ENCODE results near the gene CLCNKA. TPM values are rescaled to one million over a fixed set of nuclear protein-coding genes. Genes with fewer than 3 reads are reported as not detected.

Gene CLCNKA
- total and polyA plus RNA-seq, 7 experiments from 2014 or later = not detected

- POLR2A ChIA-PET = no interaction called here
- H3K9me3 ChIP-seq (ENCODE audit: control insufficient read depth in 2 of 3, low read length in 3 of 3) = no peaks in the 10 kb centered on the region
- no peaks in the 10 kb centered on the region for H3K36me3 ChIP-seq (ENCODE audit: control insufficient read depth in 2 of 3, insufficient read depth in 3 of 3, low read length in 3 of 3)
- H3K4me1 ChIP-seq (ENCODE audit: control insufficient read depth in 2 of 2, insufficient read depth in 2 of 2, low read length in 2 of 2) = peaks cover 6 to 11% of the 10 kb centered on the region in 2 donors
- ATAC-seq (no peak), DNase-seq (no peak)
- H3K4me1 Mint-ChIP-seq = peaks cover 14 to 20% (median 15%) of the 10 kb centered on the region in 7 donors
- H3K9me3 Mint-ChIP-seq = peaks cover 0 to 3% (median 0%) of the 10 kb centered on the region in 11 donors
- peaks cover 0 to 2% (median 0%) of the 10 kb centered on the region in 5 donors for H3K36me3 Mint-ChIP-seq
- intact Hi-C loops (cut with micrococcal nuclease) = loop anchor here in 1 of 2 donors (5.0 kb wide), 1 partner anchor 291 kb away; the partner anchor contains the start of gene SZRD1
- no peak overlapping the region for H3K27ac Mint-ChIP-seq
- H3K27me3 Mint-ChIP-seq = peaks cover 5 to 34% (median 10%) of the 10 kb centered on the region in 5 donors
- CTCF ChIA-PET = interaction anchor here (0.5 to 13.1 kb wide), 4 partner anchors 112 to 268 kb away, joined by 3 to 240 read pairs (median 4); no protein-coding TSS in a partner anchor
- H3K27ac ChIP-seq (ENCODE audit: low read depth, low read length) = no peak overlapping the region
- no peak overlapping the region for H3K4me3 Mint-ChIP-seq
- peaks cover 0 to 6% of the 10 kb centered on the region in 2 donors for H3K27me3 ChIP-seq (ENCODE audit: control insufficient read depth in 2 of 2, insufficient read depth in 2 of 2, low read length in 2 of 2)
- no peak overlapping the region for H3K4me3 ChIP-seq (ENCODE audit: low read length)
Observed at GRCh38 chr1:16076031-16076864, 54.4 kb downstream of the CLCNKA start.

GRCh38 chr1:16076865-16077238 lies 55.0 kb downstream of the CLCNKA start:
- H3K4me3 ChIP-seq (ENCODE audit: low read length) = no peak overlapping the region
- Mint-ChIP-seq H3K27ac (no peak overlapping the region), H3K27me3 (peaks cover 5 to 28% (median 10%) of the 10 kb centered on the region in 5 donors), H3K4me1 (peaks cover 13 to 20% (median 15%) of the 10 kb centered on the region in 7 donors), H3K36me3 (peaks cover 0 to 2% (median 0%) of the 10 kb centered on the region in 5 donors), H3K4me3 (no peak overlapping the region), H3K9me3 (peaks cover 0 to 3% (median 0%) of the 10 kb centered on the region in 11 donors)
- H3K9me3 ChIP-seq (ENCODE audit: control insufficient read depth in 2 of 3, low read length in 3 of 3) = no peaks in the 10 kb centered on the region
- intact Hi-C loops (cut with micrococcal nuclease) = loop anchor here in 1 of 2 donors (5.0 kb wide), 1 partner anchor 290 kb away; the partner anchor contains the start of gene SZRD1
- no peak overlapping the region for H3K27ac ChIP-seq (ENCODE audit: low read depth, low read length)
- DNase-seq (no peak), ATAC-seq (no peak)
- POLR2A ChIA-PET = no interaction called here
- CTCF ChIA-PET = interaction anchor here (1.3 to 13.1 kb wide), 3 partner anchors 92 to 167 kb away, joined by 3 to 240 read pairs (median 7); no protein-coding TSS in a partner anchor
- peaks cover 6 to 11% of the 10 kb centered on the region in 2 donors for H3K4me1 ChIP-seq (ENCODE audit: control insufficient read depth in 2 of 2, insufficient read depth in 2 of 2, low read length in 2 of 2)
- H3K27me3 ChIP-seq (ENCODE audit: control insufficient read depth in 2 of 2, insufficient read depth in 2 of 2, low read length in 2 of 2) = peaks cover 0 to 6% of the 10 kb centered on the region in 2 donors
- no peaks in the 10 kb centered on the region for H3K36me3 ChIP-seq (ENCODE audit: control insufficient read depth in 2 of 3, insufficient read depth in 3 of 3, low read length in 3 of 3)

- H3K36me3 ChIP-seq (ENCODE audit: control insufficient read depth in 2 of 3, insufficient read depth in 3 of 3, low read length in 3 of 3) = no peaks in the 10 kb centered on the region
- no peak overlapping the region for H3K27ac ChIP-seq (ENCODE audit: low read depth, low read length)
- peaks cover 0 to 6% of the 10 kb centered on the region in 2 donors for H3K27me3 ChIP-seq (ENCODE audit: control insufficient read depth in 2 of 2, insufficient read depth in 2 of 2, low read length in 2 of 2)
- intact Hi-C loops (cut with micrococcal nuclease) = loop anchor here (2.0 to 5.0 kb wide), 2 partner anchors 77 to 290 kb away; partner anchors contain the start of gene SZRD1 (in 1 of the 2)
- Mint-ChIP-seq H3K27me3 (peaks cover 5 to 20% (median 10%) of the 10 kb centered on the region in 5 donors), H3K27ac (peak overlapping the region in 2 of 9 donors; percentile 31 to 43), H3K36me3 (peaks cover 0 to 2% (median 0%) of the 10 kb centered on the region in 5 donors), H3K4me3 (peak overlapping the region in 2 of 10 donors; percentile 29 to 46), H3K4me1 (peaks cover 13 to 20% (median 15%) of the 10 kb centered on the region in 7 donors), H3K9me3 (peaks cover 0 to 3% (median 0%) of the 10 kb centered on the region in 11 donors)
- ChIA-PET CTCF (interaction anchor here (1.1 to 13.1 kb wide), 6 partner anchors 7 to 275 kb away, joined by 3 to 240 read pairs (median 7); partner anchors contain the start of gene FBXO42), POLR2A (no interaction called here)
- H3K9me3 ChIP-seq (ENCODE audit: control insufficient read depth in 2 of 3, low read length in 3 of 3) = no peaks in the 10 kb centered on the region
- ATAC-seq (no peak), DNase-seq (no peak)
- no peak overlapping the region for H3K4me3 ChIP-seq (ENCODE audit: low read length)
- peaks cover 6 to 11% of the 10 kb centered on the region in 2 donors for H3K4me1 ChIP-seq (ENCODE audit: control insufficient read depth in 2 of 2, insufficient read depth in 2 of 2, low read length in 2 of 2)
Observed at GRCh38 chr1:16077406-16078245, 55.8 kb downstream of the CLCNKA start.

GRCh38 chr1:16078925-16079656 lies 57.3 kb downstream of the CLCNKA start:
- Mint-ChIP-seq H3K4me1 (peaks cover 6 to 15% (median 10%) of the 10 kb centered on the region in 7 donors), H3K36me3 (no peaks in the 10 kb centered on the region), H3K4me3 (peak overlapping the region; percentile 58 to 86 (median 77)), H3K27me3 (peaks cover under 1 to 12% (median 5%) of the 10 kb centered on the region in 5 donors), H3K9me3 (peaks cover 0 to 3% (median 0%) of the 10 kb centered on the region in 11 donors), H3K27ac (peak overlapping the region in 6 of 9 donors; percentile 10 to 83 (median 40))
- POLR2A ChIA-PET = interaction anchor here (0.8 to 1.0 kb wide), 3 partner anchors 77 to 108 kb away, joined by 3 to 4 read pairs (median 3); partner anchors contain the start of gene EPHA2
- peaks cover 6% of the 10 kb centered on the region in 2 donors for H3K4me1 ChIP-seq (ENCODE audit: control insufficient read depth in 2 of 2, insufficient read depth in 2 of 2, low read length in 2 of 2)
- CTCF ChIA-PET = interaction anchor here (0.6 to 13.1 kb wide), 25 partner anchors 9 to 342 kb away, joined by 3 to 240 read pairs (median 4); partner anchors contain the start of gene FBXO42
- peak; percentile 52 to 80 (median 73) for DNase-seq
- no peak overlapping the region for H3K27ac ChIP-seq (ENCODE audit: low read depth, low read length)
- peaks cover 0 to 4% of the 10 kb centered on the region in 2 donors for H3K27me3 ChIP-seq (ENCODE audit: control insufficient read depth in 2 of 2, insufficient read depth in 2 of 2, low read length in 2 of 2)
- H3K36me3 ChIP-seq (ENCODE audit: control insufficient read depth in 2 of 3, insufficient read depth in 3 of 3, low read length in 3 of 3) = no peaks in the 10 kb centered on the region
- no peaks in the 10 kb centered on the region for H3K9me3 ChIP-seq (ENCODE audit: control insufficient read depth in 2 of 3, low read length in 3 of 3)
- intact Hi-C loops (cut with micrococcal nuclease) = loop anchor here (1.0 to 5.0 kb wide), 4 partner anchors 76 to 288 kb away; partner anchors contain the start of gene SZRD1 (in 1 of the 2)
- peak; percentile 91 for ATAC-seq
- H3K4me3 ChIP-seq (ENCODE audit: low read length) = peak overlapping the region; percentile 40

- Mint-ChIP-seq H3K27me3 (peaks cover 0 to 4% (median 0%) of the 10 kb centered on the region in 5 donors), H3K27ac (peak overlapping the region in 1 of 9 donors; percentile 22), H3K36me3 (no peaks in the 10 kb centered on the region), H3K4me1 (peaks cover 3 to 10% (median 6%) of the 10 kb centered on the region in 7 donors), H3K4me3 (peak overlapping the region in 1 of 10 donors; percentile 1), H3K9me3 (peaks cover 0 to 3% (median 0%) of the 10 kb centered on the region in 11 donors)
- H3K36me3 ChIP-seq (ENCODE audit: control insufficient read depth in 2 of 3, insufficient read depth in 3 of 3, low read length in 3 of 3) = no peaks in the 10 kb centered on the region
- peaks cover 6% of the 10 kb centered on the region in 2 donors for H3K4me1 ChIP-seq (ENCODE audit: control insufficient read depth in 2 of 2, insufficient read depth in 2 of 2, low read length in 2 of 2)
- no peak overlapping the region for H3K27ac ChIP-seq (ENCODE audit: low read depth, low read length)
- CTCF ChIA-PET = interaction anchor here (1.0 to 13.1 kb wide), 4 partner anchors 16 to 163 kb away, joined by 4 to 240 read pairs (median 13); no protein-coding TSS in a partner anchor
- ATAC-seq (no peak), DNase-seq (no peak)
- POLR2A ChIA-PET = no interaction called here
- no peaks in the 10 kb centered on the region for H3K27me3 ChIP-seq (ENCODE audit: control insufficient read depth in 2 of 2, insufficient read depth in 2 of 2, low read length in 2 of 2)
- intact Hi-C loops (cut with micrococcal nuclease) = no loop called here
- no peaks in the 10 kb centered on the region for H3K9me3 ChIP-seq (ENCODE audit: control insufficient read depth in 2 of 3, low read length in 3 of 3)
- no peak overlapping the region for H3K4me3 ChIP-seq (ENCODE audit: low read length)
Observed at GRCh38 chr1:16080422-16081150, 58.8 kb downstream of the CLCNKA start.
